NCI-H1092 treated with DMSO at 0.1 percent for 48 hours (cell line): ENCODE measurements around the gene TEKT2.
A peak's percentile ranks its signal among the peaks of the same experiment; 100 is the strongest.

ENCODE experiments used
- DNase-seq: peaks from one replicate; lab custom pipeline; 2025; lab: John Stamatoyannopoulos, UW

The TEKT2 gene

DNA sequence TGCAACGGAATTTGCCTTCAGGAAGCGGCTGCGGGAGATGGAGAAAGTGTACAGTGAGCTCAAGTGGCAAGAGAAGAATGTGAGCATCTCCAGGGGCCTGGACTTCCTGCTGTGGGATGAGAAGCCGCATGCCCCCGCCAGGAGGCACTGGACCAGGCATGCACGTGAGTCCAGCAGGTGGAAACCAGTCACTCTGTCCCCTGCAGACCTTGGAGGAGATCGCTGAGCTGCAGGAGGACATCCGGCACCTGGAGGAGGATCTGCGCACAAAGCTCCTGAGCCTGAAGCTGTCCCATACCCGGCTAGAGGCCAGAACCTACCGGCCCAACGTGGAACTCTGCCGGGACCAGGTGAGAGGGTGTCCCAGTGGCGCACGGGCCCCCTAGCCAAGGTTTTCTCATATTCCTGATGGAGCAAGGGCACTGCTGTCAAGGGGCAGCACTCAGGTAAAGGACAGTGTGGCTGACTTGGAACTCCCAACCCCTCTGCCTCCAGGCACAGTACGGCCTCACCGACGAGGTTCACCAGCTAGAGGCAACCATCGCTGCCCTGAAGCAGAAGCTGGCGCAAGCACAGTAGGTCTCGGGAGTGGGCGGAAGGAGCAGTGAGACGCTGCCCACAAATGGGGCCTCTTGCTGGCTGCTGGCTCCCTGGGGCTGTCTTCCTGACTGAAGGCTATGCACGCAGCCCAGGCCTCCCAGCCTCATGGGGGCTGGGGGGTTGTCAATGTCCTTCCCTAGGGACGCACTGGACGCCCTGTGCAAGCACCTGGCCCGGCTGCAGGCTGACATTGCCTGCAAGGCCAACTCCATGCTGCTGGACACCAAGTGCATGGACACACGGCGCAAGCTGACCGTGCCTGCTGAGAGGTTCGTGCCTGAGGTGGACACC lies 3.6 kb downstream of the TEKT2 start:
- no peak for DNase-seq

DNA sequence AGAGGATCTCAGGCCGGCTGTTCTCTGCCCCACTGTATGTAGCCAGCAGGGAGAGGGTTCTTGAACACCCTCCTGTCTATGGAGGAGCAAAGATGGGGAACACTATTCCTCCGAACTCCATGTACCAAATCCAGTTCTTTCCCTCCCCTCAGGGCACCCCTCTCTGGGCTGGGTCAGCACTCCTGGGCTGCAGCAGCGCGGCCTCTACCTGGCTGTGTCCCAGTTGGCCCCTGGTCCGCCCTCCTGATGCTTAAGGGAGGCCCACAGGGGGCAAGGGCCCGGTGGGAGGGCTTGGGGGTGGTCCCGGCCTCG lies 4.3 kb downstream of the TEKT2 start:
- no peak for DNase-seq

DNA sequence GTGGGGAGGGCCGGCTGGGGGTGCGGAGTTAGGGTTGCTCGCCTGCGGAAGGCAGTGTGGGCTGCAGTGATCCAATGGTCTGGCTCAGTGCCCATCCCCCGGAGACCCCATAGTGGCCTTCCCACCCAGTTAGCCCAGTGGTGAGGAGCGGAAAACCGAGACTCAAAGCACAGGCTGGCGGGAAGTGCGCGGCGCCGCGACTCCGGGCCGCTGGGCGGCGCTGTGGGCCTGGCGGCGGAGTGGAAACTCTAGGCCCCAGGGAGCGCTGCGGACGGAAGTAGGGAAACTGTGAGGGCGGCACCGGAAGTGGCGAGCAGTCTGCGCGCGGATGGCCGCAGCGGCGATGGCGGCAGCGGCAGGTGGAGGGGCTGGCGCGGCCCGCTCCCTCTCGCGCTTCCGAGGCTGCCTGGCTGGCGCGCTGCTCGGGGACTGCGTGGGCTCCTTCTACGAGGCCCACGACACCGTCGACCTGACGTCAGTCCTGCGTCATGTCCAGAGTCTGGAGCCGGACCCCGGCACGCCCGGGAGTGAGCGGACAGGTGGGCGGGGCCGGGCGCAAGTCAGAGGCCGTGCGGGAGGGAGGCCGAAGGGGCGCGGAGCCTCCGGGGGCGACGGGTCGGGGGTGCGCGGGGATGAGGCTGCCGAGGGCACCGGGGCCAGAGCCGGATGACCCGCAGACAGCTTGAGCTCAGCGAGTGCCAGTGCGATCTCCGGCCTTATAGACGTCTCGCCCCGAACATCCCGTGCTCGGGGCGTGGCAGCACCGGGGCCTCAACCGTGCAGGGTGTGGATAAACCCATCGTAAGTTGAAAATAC lies 4.9 kb downstream of the TEKT2 start, which contains the start of gene ADPRS:
Gene ADPRS, plus strand, starts transcription at position 316 of the 816 bp plus-strand sequence. Its CDS starts 13 bp downstream, at position 329.
- peak; percentile 92 for DNase-seq

DNA sequence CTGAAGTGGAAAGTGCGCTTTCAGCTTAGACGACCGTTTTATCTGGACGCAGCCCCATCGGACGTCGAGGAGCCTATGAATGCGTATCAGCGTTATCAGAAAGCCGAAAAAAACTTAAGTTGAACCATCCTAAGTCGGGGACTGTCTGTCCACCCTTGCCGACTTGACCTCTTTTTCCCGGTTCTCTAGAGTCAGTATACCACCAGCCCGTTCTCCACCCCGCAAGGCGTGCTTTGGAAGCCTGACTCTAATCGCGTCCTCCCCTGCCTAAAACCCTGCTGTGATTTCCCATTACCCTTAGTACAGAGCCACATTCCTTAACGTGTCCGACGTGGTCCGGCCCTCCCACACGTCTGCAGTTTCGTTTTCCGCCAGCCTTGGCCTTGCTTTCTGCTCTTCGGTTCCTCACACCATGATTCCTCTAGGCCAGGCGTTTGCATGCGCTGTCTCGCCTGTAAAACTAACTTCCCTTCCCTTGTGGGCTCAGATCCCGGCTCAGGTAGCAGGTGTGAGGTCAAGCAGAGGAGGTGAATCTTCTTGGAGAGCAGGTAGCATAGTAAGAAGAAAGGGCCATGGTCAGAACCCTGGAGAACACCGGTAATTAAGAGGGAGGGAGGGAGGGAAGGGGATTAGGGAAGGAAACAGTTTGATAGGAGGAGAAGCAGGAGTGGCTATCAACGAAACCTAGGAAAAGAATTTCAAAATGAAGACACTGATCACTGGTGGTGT lies 5.7 kb downstream of the TEKT2 start:
- no peak for DNase-seq

DNA sequence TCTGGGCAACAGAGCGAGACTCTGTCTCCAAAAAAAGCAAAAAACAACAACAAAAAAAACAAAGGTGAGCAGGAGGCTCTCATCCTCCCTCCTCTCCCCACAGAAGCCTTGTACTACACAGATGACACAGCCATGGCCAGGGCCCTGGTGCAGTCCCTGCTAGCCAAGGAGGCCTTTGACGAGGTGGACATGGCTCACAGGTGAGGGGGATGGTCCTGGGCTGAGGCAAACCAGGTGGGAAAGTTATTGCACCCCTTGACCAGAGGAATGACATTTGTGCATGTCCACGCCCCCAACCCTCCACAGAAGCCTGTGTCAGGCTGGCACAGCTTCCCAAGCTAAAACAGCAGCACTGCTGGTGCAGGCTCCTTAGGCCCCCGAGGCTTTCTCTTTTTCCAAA lies 7.2 kb downstream of the TEKT2 start:
- no peak for DNase-seq

DNA sequence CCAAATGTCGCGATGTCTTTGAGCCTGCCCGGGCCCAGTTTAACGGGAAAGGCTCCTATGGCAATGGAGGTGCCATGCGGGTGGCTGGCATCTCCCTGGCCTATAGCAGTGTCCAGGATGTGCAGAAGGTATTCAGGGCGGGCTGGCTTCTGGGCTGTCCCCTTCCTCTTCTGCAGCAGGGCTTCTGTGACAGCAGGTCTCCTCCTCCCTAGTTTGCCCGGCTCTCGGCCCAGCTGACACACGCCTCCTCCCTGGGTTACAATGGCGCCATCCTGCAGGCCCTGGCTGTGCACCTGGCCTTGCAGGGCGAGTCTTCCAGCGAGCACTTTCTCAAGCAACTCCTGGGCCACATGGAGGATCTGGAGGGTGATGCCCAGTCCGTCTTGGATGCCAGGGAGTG lies 7.8 kb downstream of the TEKT2 start:
- DNase-seq, result no peak

DNA sequence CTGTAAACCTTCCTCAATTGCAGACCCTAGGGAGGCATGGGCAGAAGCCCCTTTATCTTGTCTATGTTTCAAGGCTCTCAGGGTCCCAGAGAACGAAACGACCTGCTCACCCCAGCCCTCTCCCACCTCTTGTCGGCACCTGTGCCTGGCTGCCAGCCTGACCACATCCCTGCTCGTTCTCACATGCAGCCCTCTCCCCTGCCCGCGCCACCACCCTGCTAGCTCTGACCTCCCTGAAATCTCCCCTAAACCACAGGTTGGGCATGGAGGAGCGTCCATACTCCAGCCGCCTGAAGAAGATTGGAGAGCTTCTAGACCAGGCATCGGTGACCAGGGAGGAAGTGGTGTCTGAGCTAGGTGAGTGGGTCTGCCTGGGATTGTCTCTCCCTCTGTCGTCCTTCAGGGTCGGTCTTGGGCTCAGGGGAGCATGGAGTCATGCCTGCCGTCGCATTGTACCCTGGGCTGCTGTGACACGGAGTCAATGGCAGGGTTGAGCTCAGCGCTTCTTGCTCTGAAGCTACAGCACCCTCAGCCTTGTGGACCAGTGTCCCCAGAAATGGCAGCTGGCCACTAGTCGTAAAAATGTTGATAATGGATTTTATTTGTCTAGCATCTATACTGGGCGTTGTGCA lies 8.4 kb downstream of the TEKT2 start:
- DNase-seq, result no peak

DNA sequence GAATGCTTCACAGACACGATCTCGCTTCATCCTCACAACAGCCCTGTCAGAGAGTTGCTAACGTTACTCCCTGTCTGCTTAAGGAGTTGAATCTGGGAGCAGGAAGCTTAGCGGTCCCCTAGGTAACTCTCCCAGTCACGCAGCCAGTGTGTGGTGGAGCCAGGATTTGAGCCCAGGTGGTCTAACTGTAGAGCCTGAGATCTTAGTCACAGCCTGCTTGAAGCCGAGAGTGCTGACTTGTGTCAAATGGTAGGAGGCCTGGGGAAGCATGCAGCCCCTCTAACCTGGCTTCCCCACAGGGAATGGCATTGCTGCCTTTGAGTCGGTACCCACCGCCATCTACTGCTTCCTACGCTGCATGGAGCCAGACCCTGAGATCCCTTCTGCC lies 8.9 kb downstream of the TEKT2 start:
- no peak for DNase-seq

DNA sequence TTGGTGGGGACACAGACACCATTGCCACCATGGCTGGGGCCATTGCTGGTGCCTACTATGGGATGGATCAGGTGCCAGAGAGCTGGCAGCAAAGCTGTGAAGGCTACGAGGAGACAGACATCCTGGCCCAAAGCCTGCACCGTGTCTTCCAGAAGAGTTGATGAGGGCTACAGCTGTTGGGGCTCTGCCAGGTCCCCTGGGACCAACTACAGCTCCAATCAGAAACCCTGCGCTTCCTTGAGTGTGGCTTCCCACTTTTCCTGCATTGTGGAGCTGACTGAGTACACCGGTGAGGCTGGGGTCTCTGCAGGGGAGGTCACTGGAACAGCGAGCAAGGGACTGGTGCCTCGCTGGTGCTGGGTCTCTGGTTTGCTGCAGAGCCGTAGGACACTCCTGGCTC lies 9.3 kb downstream of the TEKT2 start:
- DNase-seq, result no peak

DNA sequence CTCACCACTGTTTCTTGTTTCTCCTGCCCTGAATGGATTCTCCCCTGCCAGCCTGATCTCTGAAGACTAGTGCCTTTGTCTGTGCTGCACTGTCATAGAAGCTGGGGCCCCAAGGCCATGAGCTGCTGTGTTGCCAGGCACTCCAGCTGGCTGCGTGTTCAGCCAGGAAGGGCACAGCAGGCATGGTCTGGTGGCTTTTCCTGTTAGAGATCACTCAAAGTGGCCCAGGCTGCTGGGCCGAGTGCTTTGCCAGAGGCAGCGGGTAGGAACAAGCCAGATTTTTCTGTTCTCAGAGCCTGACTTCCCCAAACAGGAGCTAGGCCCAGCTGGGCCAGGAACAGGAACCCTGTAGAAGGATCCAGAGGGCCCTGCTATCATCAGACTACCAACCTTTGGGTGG lies 10.0 kb downstream of the TEKT2 start:
- no peak for DNase-seq

DNA sequence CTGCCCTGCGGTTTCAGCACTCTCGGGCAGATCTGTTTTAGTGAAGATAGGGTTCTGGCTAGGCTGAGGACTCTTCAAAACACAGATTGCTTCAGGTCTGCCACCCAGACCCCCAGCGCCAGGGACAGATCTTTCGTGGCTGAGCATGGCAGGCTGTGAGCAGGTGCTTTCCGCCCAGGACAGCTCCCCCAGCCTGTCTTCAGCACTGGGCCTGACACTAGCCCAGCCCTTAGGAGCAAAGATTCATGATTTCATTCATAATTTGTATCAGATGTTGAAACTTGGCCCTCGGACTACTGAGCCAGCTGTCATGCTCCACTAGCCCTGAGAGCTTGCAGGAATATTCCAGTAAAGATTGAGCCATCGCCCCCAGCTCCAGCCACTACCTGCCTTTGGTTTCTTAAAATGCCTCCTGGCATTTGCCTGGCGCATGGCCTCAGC lies 10.7 kb downstream of the TEKT2 start:
- no peak for DNase-seq

DNA sequence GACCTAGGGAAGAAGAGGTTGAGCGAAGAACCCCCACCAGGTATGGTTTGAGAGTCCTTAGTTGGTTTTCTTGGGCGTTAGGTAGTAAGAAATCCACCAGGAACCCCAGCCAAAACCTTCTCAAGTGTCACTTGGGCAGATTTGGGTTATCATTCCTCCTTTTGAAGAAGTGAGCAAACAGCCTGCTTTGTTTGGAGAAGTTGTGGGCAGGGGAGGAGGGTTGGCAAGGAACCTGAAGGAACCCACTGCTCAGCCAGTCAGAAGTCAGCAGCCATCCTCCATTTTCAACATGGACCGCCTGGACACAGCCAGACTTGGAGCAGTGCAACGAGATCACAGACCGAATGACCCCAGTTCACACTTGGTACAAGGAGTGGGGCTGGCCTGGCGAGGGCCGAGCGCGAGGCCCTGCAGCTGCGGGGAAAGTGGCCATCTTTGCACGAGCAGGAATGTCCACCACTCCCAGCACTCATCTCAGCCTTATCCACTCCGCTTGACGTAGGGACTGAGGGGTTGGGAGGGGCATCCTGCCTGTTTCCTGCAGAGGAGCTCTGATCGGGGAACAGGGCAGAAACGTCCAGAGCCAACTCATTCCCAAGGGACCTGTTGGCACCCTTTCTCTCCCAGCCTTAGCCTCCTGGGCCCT lies 12.0 kb downstream of the TEKT2 start:
- no peak for DNase-seq

DNA sequence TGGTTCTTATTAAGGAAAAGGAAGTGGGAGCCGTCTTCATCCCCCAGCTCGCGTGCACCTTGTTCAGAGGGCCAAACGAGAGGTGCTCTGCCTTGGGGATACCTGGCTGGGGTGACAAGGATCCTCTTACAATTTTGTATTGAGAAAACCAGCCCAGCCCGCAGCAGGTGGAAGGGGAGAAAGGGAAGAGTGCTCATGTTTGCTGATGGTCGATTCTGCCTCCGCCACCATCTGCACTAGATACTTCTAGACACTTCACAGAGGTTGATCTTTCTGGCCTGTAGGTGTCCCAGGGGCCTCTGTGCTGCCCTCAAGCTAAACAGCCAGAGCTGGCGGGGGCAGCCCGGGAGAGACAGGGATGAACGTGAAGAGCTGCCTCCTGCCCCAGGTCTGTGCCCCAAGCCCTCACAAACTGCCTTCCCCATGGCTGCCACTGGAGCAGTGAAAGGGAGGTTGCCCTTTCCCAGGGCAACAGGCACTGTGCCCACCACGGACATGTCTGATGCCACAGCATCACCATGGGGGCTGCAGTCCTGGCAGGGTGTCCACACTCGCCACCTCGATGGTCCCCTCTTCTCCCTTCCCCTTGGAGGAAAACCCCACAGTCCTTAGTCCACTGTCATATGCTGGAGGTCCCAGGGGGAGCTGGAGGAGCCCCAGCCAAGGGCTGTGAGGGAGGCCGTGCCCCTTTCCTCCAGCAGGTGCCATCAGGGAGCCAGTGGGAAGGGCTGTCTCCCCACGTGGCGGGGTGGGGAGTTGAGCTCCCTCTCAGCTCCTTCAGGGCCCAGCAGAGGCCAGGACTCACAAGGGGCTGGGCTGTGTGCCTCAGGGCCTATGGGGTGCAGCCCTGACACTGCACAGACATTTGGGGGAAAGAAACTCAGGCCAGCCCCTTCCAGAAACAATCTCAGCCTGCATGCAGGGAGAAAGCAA lies 12.9 kb downstream of the TEKT2 start:
- no peak for DNase-seq

DNA sequence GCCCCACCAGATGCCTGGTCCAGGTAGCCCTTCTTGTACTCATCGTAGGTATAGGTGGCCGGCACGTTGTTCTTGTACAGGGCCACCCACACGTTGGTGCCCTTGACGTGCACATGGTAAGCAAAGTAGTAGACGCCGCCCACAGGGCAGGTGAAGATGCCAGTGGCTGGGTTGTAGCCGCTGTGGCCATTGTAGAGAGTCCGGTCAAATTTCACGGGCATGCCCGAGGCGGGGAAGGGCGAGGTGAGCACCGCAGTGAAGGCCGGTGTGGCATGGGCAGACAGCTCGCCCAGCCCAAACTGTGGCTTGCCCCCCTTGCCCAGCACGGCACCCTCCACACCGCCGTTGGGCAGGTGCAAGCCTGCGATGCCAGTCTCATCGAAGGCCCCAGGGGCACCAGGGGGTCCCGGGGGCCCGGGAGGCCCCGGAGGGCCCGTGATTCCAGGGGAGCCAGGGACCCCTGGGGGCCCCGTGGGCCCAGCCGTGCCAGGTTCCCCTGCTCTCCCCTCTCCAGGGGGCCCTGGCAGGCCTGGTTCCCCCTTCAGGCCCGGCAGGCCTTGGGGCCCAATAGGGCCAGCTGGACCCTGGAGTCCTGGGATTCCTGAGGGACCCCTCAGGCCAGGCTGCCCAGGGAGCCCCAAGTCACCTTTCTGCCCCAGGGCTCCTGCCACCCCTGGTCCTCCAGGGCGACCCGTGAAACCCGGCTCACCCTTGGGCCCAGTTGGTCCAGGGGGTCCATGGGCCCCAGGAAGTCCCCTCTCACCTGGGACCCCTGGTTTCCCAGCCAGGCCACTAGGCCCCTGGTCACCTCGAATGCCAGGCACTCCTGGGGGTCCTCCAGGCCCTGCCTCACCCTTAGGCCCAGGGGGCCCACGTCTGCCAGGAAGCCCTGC lies 14.0 kb downstream of the TEKT2 start:
- no peak for DNase-seq

DNA sequence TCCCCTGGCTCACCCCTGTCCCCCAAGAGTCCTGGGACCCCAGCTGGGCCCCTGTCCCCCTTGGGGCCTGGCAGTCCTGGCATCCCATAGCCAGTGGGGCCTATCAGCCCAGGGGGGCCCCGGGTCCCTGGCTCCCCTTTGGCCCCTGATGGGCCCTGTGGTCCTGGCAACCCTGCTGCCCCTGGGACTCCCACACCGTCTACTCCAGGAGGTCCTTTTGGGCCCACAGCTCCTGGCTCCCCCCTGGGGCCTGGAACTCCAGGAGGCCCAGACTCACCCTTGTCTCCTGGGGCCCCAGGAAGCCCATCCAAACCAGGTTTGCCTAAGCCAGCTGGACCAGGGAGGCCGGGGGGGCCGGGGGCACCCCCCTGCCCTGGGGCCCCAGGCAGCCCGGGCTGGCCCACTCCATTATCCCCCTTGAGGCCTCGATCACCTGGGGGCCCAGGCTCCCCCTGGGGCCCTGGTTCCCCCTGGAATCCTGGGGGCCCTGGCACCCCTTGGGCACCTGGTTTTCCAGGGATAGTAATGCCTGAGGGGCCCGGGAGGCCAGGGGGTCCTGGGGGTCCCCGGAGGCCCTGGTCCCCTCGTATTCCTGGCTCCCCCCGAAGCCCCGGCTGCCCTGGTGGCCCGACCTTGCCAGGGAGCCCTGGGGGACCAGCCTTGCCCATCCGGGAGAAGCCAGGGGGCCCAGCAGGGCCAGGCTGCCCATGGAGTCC lies 14.9 kb downstream of the TEKT2 start:
- no peak for DNase-seq

DNA sequence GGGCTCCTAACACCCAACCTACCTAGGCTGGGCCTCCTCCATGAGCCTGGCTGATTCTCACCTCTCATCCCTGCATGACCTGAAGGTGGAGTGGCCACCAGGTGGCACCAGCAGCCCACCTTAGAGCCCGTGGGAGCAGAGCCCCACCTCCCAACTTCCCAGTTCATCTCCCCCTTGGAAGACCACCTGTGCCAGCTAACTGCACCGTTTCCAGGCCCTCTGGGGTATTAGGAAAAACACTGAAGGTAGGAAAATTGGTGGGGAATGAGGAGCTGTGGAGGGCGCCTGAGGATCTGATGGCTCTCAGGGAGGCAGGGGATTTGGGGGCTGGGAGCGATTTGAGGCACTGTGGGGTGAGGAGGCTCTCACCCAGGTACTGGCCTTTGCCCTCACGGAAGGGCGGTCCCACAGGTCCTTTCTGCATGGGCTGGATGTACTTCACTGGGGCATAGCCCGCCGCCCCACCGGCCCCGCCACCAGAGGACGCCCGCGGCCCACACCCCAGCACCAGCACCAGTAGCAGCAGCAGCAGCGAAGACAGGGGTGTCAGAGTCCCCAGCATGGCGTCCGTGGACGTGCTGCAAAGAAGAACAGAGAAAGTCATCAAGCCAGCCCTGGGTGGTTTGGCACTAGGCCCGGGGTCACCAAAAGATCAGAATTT lies 15.9 kb downstream of the TEKT2 start:
- peak; percentile 66 for DNase-seq

DNA sequence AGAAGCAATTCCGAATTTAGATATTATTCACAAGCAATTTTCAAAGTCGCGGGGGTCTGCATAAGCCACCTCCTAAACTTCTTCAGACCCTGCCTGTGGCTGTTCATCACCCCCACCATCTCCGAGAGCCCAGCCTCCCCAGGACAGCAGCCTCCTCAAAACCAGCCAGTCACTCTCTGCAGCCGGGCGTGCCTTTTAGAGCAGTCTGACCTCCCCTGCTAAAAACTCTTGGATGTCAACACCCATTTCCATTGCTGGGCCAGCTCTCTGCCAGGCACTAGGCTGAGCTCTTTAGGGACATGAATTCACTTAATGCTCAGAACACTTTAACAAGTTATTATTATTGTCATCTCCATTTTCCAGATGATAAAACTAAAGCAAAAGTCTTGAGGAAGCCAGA lies 16.5 kb downstream of the TEKT2 start:
- DNase-seq, result no peak

DNA sequence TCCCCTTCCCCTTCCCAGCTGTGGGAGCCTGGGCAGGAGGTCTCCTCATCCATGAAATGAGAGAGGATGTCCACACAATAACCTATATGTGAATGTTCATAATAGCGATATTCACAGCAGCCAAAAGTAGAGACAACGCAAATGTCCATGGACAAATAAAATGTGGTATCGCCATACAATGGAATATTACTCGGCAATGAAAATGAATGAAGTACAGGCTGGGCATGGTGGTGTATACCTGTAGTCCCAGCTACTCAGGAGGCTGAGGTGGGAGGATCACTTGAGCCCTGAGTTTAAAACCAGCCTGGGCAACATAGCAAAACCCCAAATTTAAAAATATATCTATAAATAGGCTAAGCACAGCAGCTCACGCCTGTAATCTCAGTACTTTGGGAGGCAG lies 17.7 kb downstream of the TEKT2 start:
- no peak for DNase-seq
